DOHH2 (cell line): Measurements from ENCODE around the gene TSPYL1.

Experiments used
- H3F3A ChIP-seq: fragments of 200-600 bp; sonication (generic), shearing (Covaris generic); 2 replicates; pipeline ENCODE4 v1.6.0; 2016; ENCODE audit warnings: antibody characterized with exemption, mild to moderate bottlenecking; ENCODE audit not compliant: control insufficient read depth, insufficient read depth
- H3K27ac ChIP-seq: fragments of 200-600 bp; sonication (generic); 2 replicates; pipeline ENCODE4 v1.5.1; 2014; ENCODE audit warnings: low read depth, mild to moderate bottlenecking, low read length, moderate library complexity
- H3K27me3 ChIP-seq: fragments of 200-600 bp; sonication (generic); 2 replicates; pipeline ENCODE4 v1.6.1; 2014; ENCODE audit warnings: mild to moderate bottlenecking, low read length, mixed read lengths; ENCODE audit not compliant: control insufficient read depth
- H3K36me3 ChIP-seq: fragments of 200-600 bp; sonication (generic); 2 replicates; pipeline ENCODE4 v1.6.1; 2014; ENCODE audit warnings: mild to moderate bottlenecking, low read length, moderate library complexity, mixed read lengths; ENCODE audit not compliant: control insufficient read depth
- H3K4me1 ChIP-seq: fragments of 200-600 bp; sonication (generic); 2 replicates; pipeline ENCODE4 v1.6.1; 2014; ENCODE audit warnings: mild to moderate bottlenecking, low read length, mixed read lengths; ENCODE audit not compliant: control insufficient read depth
- H3K4me2 ChIP-seq: fragments of 200-600 bp; sonication (generic); 2 replicates; pipeline ENCODE4 v1.6.0; 2014; ENCODE audit warnings: mild to moderate bottlenecking, low read length, moderate library complexity
- H3K4me3 ChIP-seq: fragments of 200-600 bp; sonication (generic); 2 replicates; pipeline ENCODE4 v1.5.1; 2014; ENCODE audit warnings: mild to moderate bottlenecking, low read length, mixed read lengths
- H3K79me2 ChIP-seq: fragments of 200-600 bp; sonication (generic); 2 replicates; pipeline ENCODE4 v1.6.1; 2014; ENCODE audit warnings: mild to moderate bottlenecking, low read length, mixed read lengths; ENCODE audit not compliant: control insufficient read depth
- H3K9me2 ChIP-seq: fragments of 200-600 bp; sonication (generic); replicated peaks from 2 replicates; pipeline ENCODE4 v1.6.1; 2014; ENCODE audit warnings: mild to moderate bottlenecking, low read length, mixed read lengths; ENCODE audit not compliant: control insufficient read depth
- H3K9me3 ChIP-seq: fragments of 200-600 bp; sonication (generic); 2 replicates; pipeline ENCODE4 v1.6.1; 2014; ENCODE audit warnings: antibody characterized with exemption, low read length, mixed read lengths; ENCODE audit not compliant: control insufficient read depth, insufficient read depth
- H4K20me1 ChIP-seq: fragments of 200-600 bp; sonication (generic); 2 replicates; pipeline ENCODE4 v1.6.0; 2014; ENCODE audit warnings: low read depth, mild to moderate bottlenecking, antibody characterized with exemption, low read length, moderate library complexity; ENCODE audit not compliant: control insufficient read depth, insufficient read depth
- CTCF ChIP-seq: fragments of 200-600 bp; sonication (generic); IDR thresholded peaks from one replicate; pipeline ENCODE4 v1.5.1; 2014; ENCODE audit warnings: antibody characterized with exemption, mild to moderate bottlenecking, low read depth, low read length; ENCODE audit not compliant: poor library complexity, severe bottlenecking
- EZH2phosphoT487 ChIP-seq: fragments of 200-600 bp; sonication (generic); IDR thresholded peaks from 2 replicates; pipeline ENCODE4 v1.6.1; 2017; ENCODE audit warnings: borderline replicate concordance, mild to moderate bottlenecking, antibody characterized with exemption, low read length, moderate library complexity, mixed read lengths

Gene TSPYL1

DNA sequence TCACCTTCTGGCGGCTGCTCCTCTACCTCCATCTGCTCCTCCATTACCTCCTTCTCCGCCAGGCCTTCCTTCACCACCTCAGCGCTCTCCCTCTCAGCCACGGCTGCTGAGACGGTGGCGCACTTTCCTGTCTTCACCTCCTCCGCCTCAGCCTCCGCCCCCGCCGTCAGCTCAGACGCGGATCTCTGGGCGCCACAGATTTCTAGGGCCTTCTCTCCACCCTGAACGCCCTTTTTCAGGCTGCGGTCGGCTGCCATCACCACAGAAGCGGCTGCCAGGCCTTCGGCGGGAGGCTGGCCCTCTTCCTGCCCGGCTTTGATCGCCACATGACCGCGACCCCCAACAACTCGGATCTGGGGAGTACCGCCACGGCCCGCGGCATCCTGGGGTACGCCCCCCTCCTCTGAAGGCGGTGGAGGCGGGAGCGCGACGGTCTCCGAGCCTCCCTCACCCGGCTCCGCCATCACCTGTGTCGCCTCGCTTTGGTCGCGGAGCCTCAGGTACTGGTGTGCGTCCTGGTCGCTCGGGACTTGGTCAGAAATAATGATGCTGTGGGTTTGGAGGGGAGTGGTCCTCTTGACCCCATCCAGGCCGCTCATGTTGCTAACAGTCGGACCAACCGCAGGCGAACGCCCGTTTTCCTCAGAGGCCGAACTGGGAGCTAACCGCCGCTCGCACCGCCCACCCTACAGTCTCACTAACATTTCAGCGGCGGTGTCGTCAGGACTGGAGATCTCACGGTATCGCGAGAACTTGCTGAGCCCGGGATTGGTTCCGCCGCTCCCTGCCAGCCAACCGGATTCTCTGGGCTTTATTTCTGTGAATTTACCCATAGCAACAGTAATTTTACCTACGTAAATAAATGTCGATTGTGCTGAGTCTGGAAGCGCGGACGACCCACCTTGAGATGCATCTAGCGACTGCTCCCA is at the start of gene TSPYL1:
TSPYL1 (minus strand) TSS at position 699 of the 929 bp plus-strand sequence; CDS start at position 599, 100 bp downstream.
- H4K20me1 ChIP-seq, result peaks cover 14% of the 10 kb centered on the region; the same call in 1 of the 2 replicates
- peaks cover 29% of the 10 kb centered on the region for H3K36me3 ChIP-seq
- no peaks in the 10 kb centered on the region for H3K27me3 ChIP-seq
- H3K27ac ChIP-seq, result peak within 1 kb of the TSS; percentile 63
- peak within 1 kb of the TSS; percentile 79 for H3K4me2 ChIP-seq
- no peaks in the 10 kb centered on the region for H3K9me3 ChIP-seq
- H3K4me3 ChIP-seq, result peak within 1 kb of the TSS; percentile 84
- H3K9me2 ChIP-seq, result no peaks in the 10 kb centered on the region
- no peaks in the 10 kb centered on the region for H3F3A ChIP-seq
- TF ChIP-seq CTCF (no peak), EZH2phosphoT487 (no peak)
- H3K79me2 ChIP-seq, result peaks cover 52% of the 10 kb centered on the region
- H3K4me1 ChIP-seq, result peaks cover 42% of the 10 kb centered on the region

GRCh38 chr6:116329156-116329555 is 49.4 kb upstream of the TSPYL1 start:
- Histone ChIP-seq H3K79me2 (no peaks in the 10 kb centered on the region), H3K9me2 (no peaks in the 10 kb centered on the region), H3K27ac (no peak overlapping the region), H3K4me3 (no peak overlapping the region), H3K36me3 (no peaks in the 10 kb centered on the region), H3K9me3 (no peaks in the 10 kb centered on the region), H3K4me1 (no peaks in the 10 kb centered on the region), H4K20me1 (no peaks in the 10 kb centered on the region), H3K4me2 (no peak overlapping the region), H3F3A (no peaks in the 10 kb centered on the region), H3K27me3 (no peaks in the 10 kb centered on the region)
- TF ChIP-seq EZH2phosphoT487 (no peak), CTCF (no peak)

GRCh38 chr6:116328528-116328903 is 48.8 kb upstream of the TSPYL1 start:
- no peak overlapping the region for H3K27ac ChIP-seq
- H3K9me3 ChIP-seq, result no peaks in the 10 kb centered on the region

More at GRCh38 chr6:116328528-116328903, 48.8 kb upstream of the TSPYL1 start:
- Histone ChIP-seq H3K36me3 (no peaks in the 10 kb centered on the region), H3K4me1 (no peaks in the 10 kb centered on the region), H3K9me2 (no peaks in the 10 kb centered on the region), H4K20me1 (no peaks in the 10 kb centered on the region), H3K27me3 (no peaks in the 10 kb centered on the region), H3K4me3 (no peak overlapping the region), H3F3A (no peaks in the 10 kb centered on the region), H3K79me2 (no peaks in the 10 kb centered on the region), H3K4me2 (no peak overlapping the region)
- no peak for TF ChIP-seq EZH2phosphoT487
- no peak for TF ChIP-seq CTCF
